ENCODE measurements around the gene GEN1.
"Not testable (repeated sequence)": the region's sequence is repeated elsewhere in the genome, so short reads cannot be mapped to it uniquely, and the experiment has no call there.

The GEN1 gene

DNA sequence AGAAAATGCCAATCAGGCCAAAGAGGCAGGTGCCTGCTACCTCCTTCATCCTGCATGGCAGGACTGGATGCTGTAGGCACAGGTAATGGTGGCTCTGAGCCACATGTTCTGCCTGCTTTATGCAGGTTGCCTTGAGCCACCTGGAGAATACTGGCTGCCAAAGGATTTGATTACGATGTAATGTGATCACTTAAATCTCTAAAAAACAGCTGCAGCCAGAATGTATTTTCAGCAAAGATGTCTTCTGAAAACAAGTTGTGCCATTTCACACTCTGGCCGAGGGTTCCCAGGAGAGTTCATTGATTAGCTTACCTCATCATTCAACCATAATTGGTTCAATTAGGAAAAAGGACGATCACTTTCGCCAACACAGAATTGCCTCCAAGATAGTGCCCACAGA is 44.4 kb downstream of the GEN1 start:
- no peak for DNase-seq

GRCh38 chr2:17799301-17800120 is 45.6 kb downstream of the GEN1 start:
- no peak for DNase-seq

GRCh38 chr2:17800219-17800618 is 46.3 kb downstream of the GEN1 start:
- DNase-seq, result no peak

DNA sequence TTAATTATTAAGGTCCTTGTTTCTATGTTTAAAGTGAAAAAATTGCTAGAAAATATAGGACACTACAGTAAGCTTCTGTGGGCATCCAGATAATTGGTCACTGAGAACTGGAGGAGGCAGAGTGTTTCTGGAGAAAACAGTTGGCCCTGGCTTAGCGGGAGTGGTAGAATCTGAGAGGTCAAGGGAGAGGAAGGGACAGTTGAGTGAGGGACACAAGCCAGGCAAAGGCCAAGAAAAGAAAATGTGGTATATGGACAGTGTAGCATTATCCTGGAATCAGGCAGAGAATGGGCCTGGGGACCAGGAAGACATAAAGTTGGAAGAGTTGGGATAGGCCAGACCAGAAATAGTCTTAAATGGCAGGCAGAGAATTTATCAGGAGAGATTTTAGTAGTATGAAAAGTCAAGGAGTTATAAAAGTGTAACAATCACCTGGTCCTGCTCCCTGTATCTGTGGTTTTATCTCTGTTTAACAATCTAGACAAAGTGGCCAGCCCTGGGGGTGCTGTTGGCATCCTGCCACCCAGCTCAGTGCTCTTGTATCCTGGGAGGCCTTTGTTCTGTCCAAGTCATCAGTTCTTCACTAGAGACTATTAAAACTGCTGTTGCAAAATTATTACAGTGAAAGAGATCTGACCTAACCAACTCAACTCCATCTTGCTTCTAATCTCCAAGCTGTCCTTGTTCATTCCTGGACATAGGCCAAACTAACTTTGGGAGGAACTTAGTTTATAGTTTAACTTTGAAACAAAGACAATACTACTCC is 46.9 kb downstream of the GEN1 start:
- DNase-seq, result no peak

GRCh38 chr2:17803497-17803896 is 49.6 kb downstream of the GEN1 start:
- DNase-seq, result no peak

- DNase-seq, result no peak
Observed at GRCh38 chr2:17804358-17804757, 50.4 kb downstream of the GEN1 start.

- no peak for DNase-seq
Observed at GRCh38 chr2:17805166-17805565, 51.2 kb downstream of the GEN1 start.

GRCh38 chr2:17805717-17806363 is 51.9 kb downstream of the GEN1 start:
- no peak for DNase-seq

GRCh38 chr2:17813010-17813741 is 59.2 kb downstream of the GEN1 start:
- DNase-seq, result no peak

DNA sequence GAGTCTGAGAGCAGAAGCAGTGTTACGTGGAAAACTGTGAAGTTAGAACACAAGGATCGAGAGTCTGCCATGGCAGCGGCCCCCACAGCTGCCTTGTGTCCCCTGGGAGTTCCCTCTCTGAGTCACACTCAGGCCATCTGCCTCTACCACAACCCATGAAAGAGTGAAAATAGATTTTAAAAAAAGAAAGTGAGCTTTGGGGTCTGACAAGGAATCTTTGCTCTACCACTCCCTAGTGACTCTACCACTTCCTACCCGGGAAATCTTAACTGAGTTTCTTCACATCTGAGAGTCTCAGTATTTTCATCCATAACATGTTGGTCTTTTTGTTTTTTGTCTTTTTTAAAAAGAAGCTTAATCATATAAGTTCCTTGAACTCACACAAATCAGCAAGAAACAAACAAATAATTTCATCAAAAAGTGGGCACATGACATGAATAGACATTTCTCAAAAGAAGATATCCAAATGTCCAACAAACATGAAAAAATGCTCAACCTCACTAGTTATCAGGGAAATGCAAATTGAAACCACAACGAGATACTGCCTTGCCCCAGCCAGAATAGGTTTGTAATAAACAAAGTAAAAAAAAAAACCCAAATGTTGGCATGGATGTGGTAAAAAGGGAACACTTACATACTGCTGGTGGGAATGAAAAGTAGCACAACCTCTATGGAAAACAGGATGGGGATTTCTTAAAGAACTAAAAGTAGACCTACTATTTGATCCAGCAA is 60.0 kb downstream of the GEN1 start:
- no peak for DNase-seq

- DNase-seq, result no peak
Observed at GRCh38 chr2:17814601-17815000, 60.7 kb downstream of the GEN1 start.

DNA sequence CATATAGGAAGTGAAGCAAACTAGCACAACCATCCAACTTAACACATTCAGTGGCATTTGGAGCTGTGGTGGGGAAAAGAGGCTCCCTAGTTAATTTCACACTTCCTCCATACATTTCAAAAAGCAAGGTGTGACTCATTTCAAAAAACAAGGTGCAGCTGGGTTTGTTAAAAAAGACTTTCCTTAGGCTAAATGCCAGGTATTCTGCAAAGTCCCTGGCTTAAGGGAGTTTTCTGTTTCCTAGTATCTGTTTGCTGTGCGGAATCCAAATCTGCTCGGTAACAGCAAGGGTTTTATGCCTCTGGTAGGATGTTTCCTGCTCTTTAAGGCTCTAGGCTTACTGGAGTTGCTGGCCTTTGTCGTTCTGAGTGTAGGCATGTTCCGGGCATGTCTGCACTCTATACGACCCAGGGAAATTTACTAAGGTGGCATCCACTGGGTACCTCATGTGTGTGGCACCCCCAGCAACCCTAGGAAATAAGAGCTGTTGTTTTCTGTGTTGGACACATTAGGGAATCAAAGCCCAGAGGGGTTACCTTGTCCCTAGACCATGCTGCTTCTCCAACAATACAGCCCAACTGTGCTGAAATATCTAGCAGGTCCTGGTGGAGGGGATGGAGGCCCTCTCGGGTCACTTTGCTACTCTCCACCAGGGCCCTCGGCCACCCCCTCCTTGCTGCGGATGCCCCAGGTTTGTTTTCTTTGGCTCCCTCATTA is 61.7 kb downstream of the GEN1 start:
- no peak for DNase-seq

- DNase-seq, result no peak
Observed at GRCh38 chr2:17816396-17817245, 62.7 kb downstream of the GEN1 start, which contains the start of gene MSGN1. Gene MSGN1 (plus strand): TSS chr2:17816460. CDS start chr2:17816519, 59 bp downstream.

GRCh38 chr2:17818235-17818815 is 64.4 kb downstream of the GEN1 start:
- no peak for DNase-seq

GRCh38 chr2:17821080-17821479 is 67.1 kb downstream of the GEN1 start:
- DNase-seq, result no peak

DNA sequence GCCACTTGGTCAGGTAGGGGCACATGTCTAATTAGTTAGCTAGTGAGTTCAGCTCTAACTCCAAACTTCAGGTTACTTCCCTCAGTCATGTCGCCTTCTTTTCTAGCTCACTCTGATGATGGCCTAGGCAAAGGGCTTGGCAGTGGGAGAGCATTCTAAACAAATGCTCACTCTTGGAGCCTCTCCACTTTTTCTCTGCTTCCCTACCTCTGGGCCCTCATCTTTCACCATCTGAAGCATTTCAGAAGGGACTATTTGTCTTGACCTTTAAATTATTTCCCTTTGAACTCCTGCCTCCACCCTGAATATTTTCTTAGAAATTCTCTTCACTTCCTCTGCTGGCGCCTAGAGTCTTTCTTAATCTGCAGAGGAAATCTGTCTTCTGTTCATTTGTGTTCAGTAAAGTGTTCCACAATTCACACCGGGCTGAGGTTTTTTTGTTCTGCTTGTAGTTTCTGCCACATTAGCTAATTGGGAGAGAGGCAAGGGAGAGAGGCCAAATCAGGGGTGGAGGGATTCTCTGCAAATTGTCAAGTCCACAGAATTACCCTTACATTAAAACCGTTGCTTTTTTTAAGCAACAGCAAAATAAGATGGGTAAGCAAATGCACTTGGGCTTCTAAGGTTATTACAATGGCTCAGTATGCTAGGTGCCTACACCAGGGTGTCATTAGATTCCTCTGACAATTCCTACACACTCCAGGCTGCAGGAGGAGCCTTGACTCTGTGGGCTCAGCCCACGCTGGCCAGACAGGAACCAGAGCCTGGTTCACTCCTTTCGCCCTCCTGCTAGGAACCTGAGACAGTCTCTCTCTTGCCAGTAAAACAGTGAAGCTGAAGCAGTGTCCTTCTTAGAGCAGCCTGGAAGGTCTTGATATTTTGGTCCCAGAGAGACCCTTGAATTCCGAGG is 67.9 kb downstream of the GEN1 start:
- no peak for DNase-seq

- DNase-seq, result no peak
Observed at GRCh38 chr2:17822445-17823117, 68.6 kb downstream of the GEN1 start.

GRCh38 chr2:17823646-17824045 is 69.7 kb downstream of the GEN1 start:
- DNase-seq, result not testable (repeated sequence)

Measured in NCI-H1092 treated with DMSO at 0.1 percent for 48 hours (cell line).